ENCODE measurements around the gene C1QTNF1. TPM values are rescaled to one million over a fixed set of nuclear protein-coding genes. Genes with fewer than 3 reads are reported as not detected.

The C1QTNF1 gene
- total RNA-seq, 6 experiments from 2014 or later = 8.0 to 15.0 (median 8.6) TPM

GRCh38 chr17:79010304-79010646 lies 13.7 kb upstream of the C1QTNF1 start:
- peak overlapping the region; percentile 91 for H3K4me3 Mint-ChIP-seq
- peaks cover 52% of the 10 kb centered on the region for H3K4me1 Mint-ChIP-seq (ENCODE audit: low read depth)
- H3K27ac Mint-ChIP-seq = peak overlapping the region; percentile 78
- no peaks in the 10 kb centered on the region; the same call in 1 of the 2 replicates for H3K27me3 Mint-ChIP-seq (ENCODE audit: insufficient read depth)
- H3K9me3 Mint-ChIP-seq = peaks cover 10% of the 10 kb centered on the region
- H3K36me3 Mint-ChIP-seq (ENCODE audit: low read depth) = peaks cover 28% of the 10 kb centered on the region
- TF ChIP-seq, protein P1, sequence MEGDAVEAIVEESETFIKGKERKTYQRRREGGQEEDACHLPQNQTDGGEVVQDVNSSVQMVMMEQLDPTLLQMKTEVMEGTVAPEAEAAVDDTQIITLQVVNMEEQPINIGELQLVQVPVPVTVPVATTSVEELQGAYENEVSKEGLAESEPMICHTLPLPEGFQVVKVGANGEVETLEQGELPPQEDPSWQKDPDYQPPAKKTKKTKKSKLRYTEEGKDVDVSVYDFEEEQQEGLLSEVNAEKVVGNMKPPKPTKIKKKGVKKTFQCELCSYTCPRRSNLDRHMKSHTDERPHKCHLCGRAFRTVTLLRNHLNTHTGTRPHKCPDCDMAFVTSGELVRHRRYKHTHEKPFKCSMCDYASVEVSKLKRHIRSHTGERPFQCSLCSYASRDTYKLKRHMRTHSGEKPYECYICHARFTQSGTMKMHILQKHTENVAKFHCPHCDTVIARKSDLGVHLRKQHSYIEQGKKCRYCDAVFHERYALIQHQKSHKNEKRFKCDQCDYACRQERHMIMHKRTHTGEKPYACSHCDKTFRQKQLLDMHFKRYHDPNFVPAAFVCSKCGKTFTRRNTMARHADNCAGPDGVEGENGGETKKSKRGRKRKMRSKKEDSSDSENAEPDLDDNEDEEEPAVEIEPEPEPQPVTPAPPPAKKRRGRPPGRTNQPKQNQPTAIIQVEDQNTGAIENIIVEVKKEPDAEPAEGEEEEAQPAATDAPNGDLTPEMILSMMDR (IDR thresholded peaks at IDR 0.05) = no peak
- DNase-seq = no peak

- no peak overlapping the region; the same call in 1 of the 2 replicates for H3K4me3 Mint-ChIP-seq
- peaks cover 52% of the 10 kb centered on the region for H3K4me1 Mint-ChIP-seq (ENCODE audit: low read depth)
- peaks cover 14% of the 10 kb centered on the region for H3K9me3 Mint-ChIP-seq
- TF ChIP-seq, protein P1 (IDR thresholded peaks at IDR 0.05) = no peak
- H3K36me3 Mint-ChIP-seq (ENCODE audit: low read depth) = peaks cover 28% of the 10 kb centered on the region
- no peaks in the 10 kb centered on the region; the same call in 1 of the 2 replicates for H3K27me3 Mint-ChIP-seq (ENCODE audit: insufficient read depth)
- DNase-seq = peak; percentile 49
- H3K27ac Mint-ChIP-seq = peak overlapping the region; percentile 78
Measured at GRCh38 chr17:79011451-79012147, 12.4 kb upstream of the C1QTNF1 start.

DNA sequence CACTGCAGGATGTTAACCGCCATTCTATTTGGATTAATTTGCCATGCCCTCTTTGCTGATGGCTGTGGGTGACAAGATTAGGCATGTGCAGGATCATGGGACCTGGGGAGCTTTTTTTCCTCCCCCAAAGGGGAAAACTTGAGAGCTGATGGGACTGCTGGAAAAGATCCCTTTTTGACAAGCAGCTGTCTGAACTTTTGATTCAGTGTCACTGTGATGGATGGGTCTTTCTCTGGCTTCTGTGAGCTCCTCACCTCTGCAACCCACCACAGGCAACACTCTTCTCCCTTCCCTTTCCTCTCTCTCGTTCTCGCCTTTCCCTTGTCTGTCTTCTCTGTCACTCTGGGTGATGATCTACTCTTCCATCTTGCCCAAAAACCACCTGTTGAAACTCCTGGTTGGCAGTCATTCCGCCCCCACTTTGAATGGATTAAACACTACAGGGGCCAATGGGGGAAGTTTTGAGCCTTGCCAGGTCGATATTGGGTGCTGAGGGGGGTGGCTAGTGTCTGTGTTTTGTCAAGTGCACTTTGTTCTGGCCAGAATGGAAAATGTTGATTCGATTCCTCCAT lies 11.3 kb upstream of the C1QTNF1 start:
- Mint-ChIP-seq H3K4me3 (no peak overlapping the region), H3K27me3 (ENCODE audit: insufficient read depth) (no peaks in the 10 kb centered on the region), H3K27ac (peak overlapping the region; percentile 5; the same call in 1 of the 2 replicates), H3K4me1 (ENCODE audit: low read depth) (peaks cover 42% of the 10 kb centered on the region), H3K36me3 (ENCODE audit: low read depth) (peaks cover 23% of the 10 kb centered on the region), H3K9me3 (peaks cover 14% of the 10 kb centered on the region)
- no peak for DNase-seq
- TF ChIP-seq, protein P1 (IDR thresholded peaks at IDR 0.05) = no peak

- no peak overlapping the region for H3K4me3 Mint-ChIP-seq
- no peak overlapping the region for H3K27ac Mint-ChIP-seq
- peaks cover 14% of the 10 kb centered on the region for H3K36me3 Mint-ChIP-seq (ENCODE audit: low read depth)
- H3K9me3 Mint-ChIP-seq = peaks cover 14% of the 10 kb centered on the region
- DNase-seq = no peak
- TF ChIP-seq, protein P1 (IDR thresholded peaks at IDR 0.05) = no peak
- H3K4me1 Mint-ChIP-seq (ENCODE audit: low read depth) = peaks cover 29% of the 10 kb centered on the region
- H3K27me3 Mint-ChIP-seq (ENCODE audit: insufficient read depth) = no peaks in the 10 kb centered on the region
Measured at GRCh38 chr17:79014158-79014758, 9.7 kb upstream of the C1QTNF1 start.

DNA sequence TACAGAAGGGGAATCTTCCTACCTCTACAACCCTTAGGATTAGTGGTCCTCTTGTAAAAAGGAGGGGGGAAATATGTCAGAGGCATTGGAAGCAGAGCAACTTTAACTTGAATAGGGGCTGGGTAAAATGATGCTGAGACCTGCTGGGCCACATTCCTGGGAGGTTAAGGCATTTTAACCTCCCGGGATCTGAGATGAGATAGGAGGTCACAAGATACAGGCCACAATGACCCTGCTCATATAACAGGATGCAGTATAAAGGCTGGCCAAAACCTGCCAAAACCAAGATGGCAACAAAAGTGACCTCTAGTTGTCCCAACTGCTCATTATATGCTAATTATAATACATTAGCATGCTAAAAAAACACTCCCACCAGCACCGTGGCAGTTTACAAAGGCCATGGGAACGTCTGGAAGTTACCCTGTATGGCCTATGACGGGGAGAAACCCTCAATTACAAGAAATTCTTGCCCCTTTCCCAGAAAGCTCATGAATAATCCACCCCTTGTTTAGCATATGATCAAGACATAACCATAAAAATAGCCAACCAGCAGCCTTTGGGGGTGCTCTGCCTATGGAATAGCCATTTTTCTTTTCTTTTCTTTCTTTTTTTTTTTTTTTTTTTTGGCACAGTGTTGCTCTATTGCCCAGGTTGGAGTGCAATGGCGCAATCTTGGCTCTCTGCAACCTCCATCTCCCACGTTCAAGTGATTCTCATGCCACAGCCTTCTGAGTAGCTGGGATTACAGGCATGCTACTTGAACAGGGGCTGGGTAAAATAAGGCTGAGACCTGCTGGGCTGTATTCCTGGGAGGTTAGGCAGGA lies 6.2 kb upstream of the C1QTNF1 start:
- peaks cover 13% of the 10 kb centered on the region for H3K36me3 Mint-ChIP-seq (ENCODE audit: low read depth)
- DNase-seq = no peak
- peaks cover 4% of the 10 kb centered on the region; the same call in 1 of the 2 replicates for H3K27me3 Mint-ChIP-seq (ENCODE audit: insufficient read depth)
- TF ChIP-seq, protein P1 (IDR thresholded peaks at IDR 0.05) = no peak
- peaks cover 14% of the 10 kb centered on the region for H3K9me3 Mint-ChIP-seq
- H3K4me3 Mint-ChIP-seq = no peak overlapping the region
- no peak overlapping the region for H3K27ac Mint-ChIP-seq
- H3K4me1 Mint-ChIP-seq (ENCODE audit: low read depth) = peaks cover 26% of the 10 kb centered on the region

All from HFFc6 (cell line).